ENCODE data around the gene TRIM54. TPM values are rescaled to one million over a fixed set of nuclear protein-coding genes. Genes with fewer than 3 reads are reported as not detected.

The TRIM54 gene
- total and polyA plus RNA-seq, 4 donors, result 0.03 TPM; not detected in 3

DNA sequence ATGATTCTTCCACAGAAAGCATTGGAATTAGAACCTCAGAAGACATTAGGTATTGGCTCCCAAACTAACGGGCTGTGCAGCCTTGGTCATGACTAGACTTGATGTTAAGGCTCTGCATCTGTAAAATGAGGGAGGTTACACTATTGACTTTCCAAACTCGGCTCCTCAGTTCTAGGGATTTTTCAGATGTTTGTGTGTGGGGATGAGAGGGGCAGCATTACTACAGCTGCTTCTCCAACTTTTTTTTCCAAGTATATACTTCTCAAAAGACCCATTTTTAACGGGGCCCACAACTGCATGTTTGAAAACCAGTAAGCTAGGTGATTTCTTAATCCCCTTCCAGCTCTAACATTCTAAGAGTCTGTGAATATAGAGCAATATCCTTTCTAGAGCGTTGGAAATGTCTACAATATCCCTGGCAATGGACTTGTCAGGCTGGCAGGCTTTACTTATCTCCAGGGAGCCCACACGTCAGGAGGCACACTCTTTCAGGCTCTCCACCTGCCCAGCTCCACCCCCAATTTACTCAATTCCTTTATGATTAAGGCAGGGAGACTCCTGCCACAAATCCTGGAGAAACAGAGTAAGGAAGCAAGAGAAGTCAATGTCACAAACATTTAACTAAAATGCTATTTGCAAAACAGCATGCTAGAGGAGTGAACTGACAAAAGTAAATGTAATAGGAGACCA, 41.5 kb downstream of the TRIM54 start:
- Histone ChIP-seq H3K4me3 (ENCODE audit: low read depth in 1 of 3, low read length in 3 of 3) (peak overlapping the region; percentile 79 to 94 (median 84)), H3K9ac (ENCODE audit: low read depth in 1 of 2, low read length in 2 of 2) (peak overlapping the region; percentile 89 to 98), H3K4me1 (ENCODE audit: control insufficient read depth in 4 of 4, insufficient read depth in 4 of 4, low read length in 3 of 4) (peaks cover 5 to 22% (median 15%) of the 10 kb centered on the region in 4 donors), H3K36me3 (ENCODE audit: control insufficient read depth in 4 of 4, insufficient read depth in 3 of 4, low read depth in 1 of 4, low read length in 3 of 4) (peaks cover 6 to 25% (median 24%) of the 10 kb centered on the region in 4 donors), H3K9me3 (ENCODE audit: control insufficient read depth in 4 of 4, low read length in 3 of 4) (no peaks in the 10 kb centered on the region), H3K27ac (ENCODE audit: low read depth in 1 of 2, low read length in 2 of 2) (peak overlapping the region; percentile 94 to 95), H3K27me3 (ENCODE audit: control insufficient read depth in 4 of 4, insufficient read depth in 4 of 4, low read length in 3 of 4) (no peaks in the 10 kb centered on the region)
- DNase-seq (ENCODE audit: low spot score), result no peak
- 17% methylated on average over 5 of the region's 5 CpGs for WGBS
- TF ChIP-seq REST (IDR thresholded peaks at IDR 0.05) (no peak), GABPA (IDR thresholded peaks at IDR 0.05 in 1 of 2, conservative IDR thresholded peaks at IDR 0.05 in 1 of 2) (no peak), YY1 (IDR thresholded peaks at IDR 0.05) (no peak), FOXA2 (IDR thresholded peaks at IDR 0.05) (no peak), RXRA (IDR thresholded peaks at IDR 0.05) (no peak), CTCF (IDR thresholded peaks at IDR 0.05; ENCODE audit: low read depth, low read length, missing input control) (no peak), SP1 (IDR thresholded peaks at IDR 0.05) (no peak), TAF1 (conservative IDR thresholded peaks at IDR 0.05) (no peak), NR2F2 (IDR thresholded peaks at IDR 0.05) (no peak)
- TF ChIP-seq, protein P1, sequence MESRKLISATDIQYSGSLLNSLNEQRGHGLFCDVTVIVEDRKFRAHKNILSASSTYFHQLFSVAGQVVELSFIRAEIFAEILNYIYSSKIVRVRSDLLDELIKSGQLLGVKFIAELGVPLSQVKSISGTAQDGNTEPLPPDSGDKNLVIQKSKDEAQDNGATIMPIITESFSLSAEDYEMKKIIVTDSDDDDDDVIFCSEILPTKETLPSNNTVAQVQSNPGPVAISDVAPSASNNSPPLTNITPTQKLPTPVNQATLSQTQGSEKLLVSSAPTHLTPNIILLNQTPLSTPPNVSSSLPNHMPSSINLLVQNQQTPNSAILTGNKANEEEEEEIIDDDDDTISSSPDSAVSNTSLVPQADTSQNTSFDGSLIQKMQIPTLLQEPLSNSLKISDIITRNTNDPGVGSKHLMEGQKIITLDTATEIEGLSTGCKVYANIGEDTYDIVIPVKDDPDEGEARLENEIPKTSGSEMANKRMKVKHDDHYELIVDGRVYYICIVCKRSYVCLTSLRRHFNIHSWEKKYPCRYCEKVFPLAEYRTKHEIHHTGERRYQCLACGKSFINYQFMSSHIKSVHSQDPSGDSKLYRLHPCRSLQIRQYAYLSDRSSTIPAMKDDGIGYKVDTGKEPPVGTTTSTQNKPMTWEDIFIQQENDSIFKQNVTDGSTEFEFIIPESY (IDR thresholded peaks at IDR 0.05), result no peak
- TF ChIP-seq, protein P2, sequence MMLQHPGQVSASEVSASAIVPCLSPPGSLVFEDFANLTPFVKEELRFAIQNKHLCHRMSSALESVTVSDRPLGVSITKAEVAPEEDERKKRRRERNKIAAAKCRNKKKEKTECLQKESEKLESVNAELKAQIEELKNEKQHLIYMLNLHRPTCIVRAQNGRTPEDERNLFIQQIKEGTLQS (IDR thresholded peaks at IDR 0.05), result no peak

- Histone ChIP-seq H3K36me3 (ENCODE audit: control insufficient read depth in 4 of 4, insufficient read depth in 3 of 4, low read depth in 1 of 4, low read length in 3 of 4) (peaks cover 6 to 34% (median 32%) of the 10 kb centered on the region in 4 donors), H3K27ac (ENCODE audit: low read depth in 1 of 2, low read length in 2 of 2) (no peak overlapping the region), H3K4me1 (ENCODE audit: control insufficient read depth in 4 of 4, insufficient read depth in 4 of 4, low read length in 3 of 4) (peaks cover 5 to 22% (median 15%) of the 10 kb centered on the region in 4 donors), H3K9me3 (ENCODE audit: control insufficient read depth in 4 of 4, low read length in 3 of 4) (no peaks in the 10 kb centered on the region), H3K4me3 (ENCODE audit: low read depth in 1 of 3, low read length in 3 of 3) (no peak overlapping the region), H3K27me3 (ENCODE audit: control insufficient read depth in 4 of 4, insufficient read depth in 4 of 4, low read length in 3 of 4) (no peaks in the 10 kb centered on the region), H3K9ac (ENCODE audit: low read depth in 1 of 2, low read length in 2 of 2) (no peak overlapping the region)
- 82% methylated on average over 5 of the region's 5 CpGs for WGBS
- DNase-seq (ENCODE audit: low spot score), result no peak
- TF ChIP-seq HNF4G (IDR thresholded peaks at IDR 0.05) (no peak), FOXA1 (IDR thresholded peaks at IDR 0.05) (no peak), CTCF (IDR thresholded peaks at IDR 0.05; ENCODE audit: low read depth, low read length, missing input control) (no peak)
Measured at GRCh38 chr2:27324720-27325119, 42.5 kb downstream of the TRIM54 start.
